ENCODE data around the gene GPR32. TPM values are rescaled to one million over a fixed set of nuclear protein-coding genes. Genes with fewer than 3 reads are reported as not detected.

Gene GPR32
- polyA plus RNA-seq, 3 donors: not detected

- Mint-ChIP-seq H3K4me3 (peak overlapping the region in 1 of 2 donors; percentile 10), H3K4me1 (peaks cover 2% of the 10 kb centered on the region), H3K36me3 (no peaks in the 10 kb centered on the region), H3K9me3 (peaks cover 0 to 1% (median 0%) of the 10 kb centered on the region in 7 donors), H3K27ac (no peak overlapping the region), H3K27me3 (ENCODE audit: low read depth in 3 of 3) (peaks cover 17 to 48% (median 20%) of the 10 kb centered on the region in 3 donors)
- Histone ChIP-seq H3K4me2 (replicated peaks; ENCODE audit: extremely low read depth, low read length, poor library complexity, severe bottlenecking) (no peak overlapping the region), H3K27ac (ENCODE audit: low read depth in 1 of 2, low read length in 2 of 2) (no peak overlapping the region), H3K27me3 (ENCODE audit: control insufficient read depth in 2 of 2, insufficient read depth in 2 of 2, low read length in 2 of 2) (peaks cover 0 to 4% of the 10 kb centered on the region in 2 donors), H4K20me1 (ENCODE audit: insufficient read depth, low read length) (no peaks in the 10 kb centered on the region), H2AFZ (ENCODE audit: insufficient read depth, low read depth, low read length, poor library complexity, severe bottlenecking) (no peak overlapping the region), H3K9ac (ENCODE audit: insufficient read depth, low read length, poor library complexity, severe bottlenecking) (no peak overlapping the region), H3K9me3 (replicated peaks in 1 of 2; ENCODE audit: control insufficient read depth in 1 of 2, insufficient read depth in 1 of 2, low read length in 2 of 2) (no peaks in the 10 kb centered on the region), H3K79me2 (ENCODE audit: insufficient read depth, low read length) (no peaks in the 10 kb centered on the region), H3K4me3 (replicated peaks in 1 of 3; ENCODE audit: low read depth in 2 of 3, low read length in 3 of 3) (no peak overlapping the region), H3K36me3 (replicated peaks in 1 of 2; ENCODE audit: control insufficient read depth in 1 of 2, insufficient read depth in 2 of 2, low read length in 2 of 2) (no peaks in the 10 kb centered on the region), H3K4me1 (ENCODE audit: control insufficient read depth in 1 of 2, insufficient read depth in 2 of 2, low read length in 2 of 2) (no peaks in the 10 kb centered on the region)
- intact Hi-C loops (cut with micrococcal nuclease): no loop called here
- 82% methylated on average over 3 of the region's 5 CpGs for WGBS (ENCODE audit: insufficient coverage)
- no peak for DNase-seq
- TF ChIP-seq, protein P1, sequence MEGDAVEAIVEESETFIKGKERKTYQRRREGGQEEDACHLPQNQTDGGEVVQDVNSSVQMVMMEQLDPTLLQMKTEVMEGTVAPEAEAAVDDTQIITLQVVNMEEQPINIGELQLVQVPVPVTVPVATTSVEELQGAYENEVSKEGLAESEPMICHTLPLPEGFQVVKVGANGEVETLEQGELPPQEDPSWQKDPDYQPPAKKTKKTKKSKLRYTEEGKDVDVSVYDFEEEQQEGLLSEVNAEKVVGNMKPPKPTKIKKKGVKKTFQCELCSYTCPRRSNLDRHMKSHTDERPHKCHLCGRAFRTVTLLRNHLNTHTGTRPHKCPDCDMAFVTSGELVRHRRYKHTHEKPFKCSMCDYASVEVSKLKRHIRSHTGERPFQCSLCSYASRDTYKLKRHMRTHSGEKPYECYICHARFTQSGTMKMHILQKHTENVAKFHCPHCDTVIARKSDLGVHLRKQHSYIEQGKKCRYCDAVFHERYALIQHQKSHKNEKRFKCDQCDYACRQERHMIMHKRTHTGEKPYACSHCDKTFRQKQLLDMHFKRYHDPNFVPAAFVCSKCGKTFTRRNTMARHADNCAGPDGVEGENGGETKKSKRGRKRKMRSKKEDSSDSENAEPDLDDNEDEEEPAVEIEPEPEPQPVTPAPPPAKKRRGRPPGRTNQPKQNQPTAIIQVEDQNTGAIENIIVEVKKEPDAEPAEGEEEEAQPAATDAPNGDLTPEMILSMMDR (IDR thresholded peaks at IDR 0.05): no peak
These were observed 33.9 kb upstream of the GPR32 start for GRCh38 chr19:50736338-50736737.

- Histone ChIP-seq H2AFZ (ENCODE audit: insufficient read depth, low read depth, low read length, poor library complexity, severe bottlenecking) (no peak overlapping the region), H3K4me1 (ENCODE audit: control insufficient read depth in 1 of 2, insufficient read depth in 2 of 2, low read length in 2 of 2) (no peaks in the 10 kb centered on the region), H3K27me3 (ENCODE audit: control insufficient read depth in 2 of 2, insufficient read depth in 2 of 2, low read length in 2 of 2) (peaks cover 0 to 5% of the 10 kb centered on the region in 2 donors), H3K27ac (ENCODE audit: low read depth in 1 of 2, low read length in 2 of 2) (no peak overlapping the region), H3K9ac (ENCODE audit: insufficient read depth, low read length, poor library complexity, severe bottlenecking) (no peak overlapping the region), H3K79me2 (ENCODE audit: insufficient read depth, low read length) (no peaks in the 10 kb centered on the region), H4K20me1 (ENCODE audit: insufficient read depth, low read length) (no peaks in the 10 kb centered on the region), H3K36me3 (replicated peaks in 1 of 2; ENCODE audit: control insufficient read depth in 1 of 2, insufficient read depth in 2 of 2, low read length in 2 of 2) (no peaks in the 10 kb centered on the region), H3K4me3 (replicated peaks in 1 of 3; ENCODE audit: low read depth in 2 of 3, low read length in 3 of 3) (no peak overlapping the region), H3K4me2 (replicated peaks; ENCODE audit: extremely low read depth, low read length, poor library complexity, severe bottlenecking) (no peak overlapping the region), H3K9me3 (replicated peaks in 1 of 2; ENCODE audit: control insufficient read depth in 1 of 2, insufficient read depth in 1 of 2, low read length in 2 of 2) (no peaks in the 10 kb centered on the region)
- H3K27me3 Mint-ChIP-seq (ENCODE audit: low read depth in 3 of 3): peaks cover 16 to 43% (median 25%) of the 10 kb centered on the region in 3 donors
- H3K4me3 Mint-ChIP-seq: no peak overlapping the region
- H3K9me3 Mint-ChIP-seq: peaks cover 0 to 2% (median 0%) of the 10 kb centered on the region in 7 donors
- peaks cover 2% of the 10 kb centered on the region for H3K4me1 Mint-ChIP-seq
- no peaks in the 10 kb centered on the region for H3K36me3 Mint-ChIP-seq
- H3K27ac Mint-ChIP-seq: no peak overlapping the region
- TF ChIP-seq, protein P1 (IDR thresholded peaks at IDR 0.05): no peak
- 88% methylated on average over 16 of the region's 23 CpGs for WGBS (ENCODE audit: insufficient coverage)
- DNase-seq: no peak
- intact Hi-C loops (cut with micrococcal nuclease): no loop called here
These were observed 30.9 kb upstream of the GPR32 start for GRCh38 chr19:50739132-50739913.

Data from CD14-positive monocyte (primary cell).